SK-N-MC (cell line): Measurements from ENCODE around the gene ANKRD35.

Experiments used
- EZH2 ChIP-seq: fragments of 200-600 bp; sonication (generic); IDR thresholded peaks from one replicate; pipeline ENCODE4 v1.6.1; 2017; ENCODE audit warnings: antibody characterized with exemption
- FOXP2 ChIP-seq: optimal IDR thresholded peaks from 2 replicates; pipeline ENCODE3; 2011; ENCODE audit warnings: mild to moderate bottlenecking, moderate library complexity; ENCODE audit not compliant: insufficient read depth; ENCODE audit errors: extremely low read length, control extremely low read depth
- POLR2AphosphoS5 ChIP-seq: IDR thresholded peaks from 2 replicates; pipeline ENCODE4 v1.6.1; 2012; ENCODE audit warnings: mild to moderate bottlenecking, low read depth, low read length, borderline replicate concordance

GRCh38 chr1:145906954-145907753 lies 21.5 kb upstream of the ANKRD35 start:
- TF ChIP-seq EZH2 (no peak), FOXP2 (no peak), POLR2AphosphoS5 (no peak)
